Ascending aorta (tissue), 2 donors: ENCODE results near the gene SMCO1. TPM values are rescaled to one million over a fixed set of nuclear protein-coding genes. Genes with fewer than 3 reads are reported as not detected.
"Not testable (repeated sequence)": the region's sequence is repeated elsewhere in the genome, so short reads cannot be mapped to it uniquely, and the experiment has no call there.

Experiments
- DNase-seq, 2 donors: peaks; one replicate each; pipeline ENCODE4 v3.0.0-alpha.2; 2019; ENCODE audit warnings: low spot score in 2 of 2
- H3K27ac ChIP-seq, 2 donors: fragments of 200-600 bp; sonication (generic); one replicate each; pipeline ENCODE4 v1.5.1; 2016 to 2017; ENCODE audit warnings: mild to moderate bottlenecking in 1 of 2
- H3K27me3 ChIP-seq: fragments of 200-600 bp; sonication (generic); one replicate; pipeline ENCODE4 v1.5.1; 2017
- H3K36me3 ChIP-seq, 2 donors: fragments of 200-600 bp; sonication (generic); one replicate each; pipeline ENCODE4 v1.5.1; 2016
- H3K4me1 ChIP-seq, 2 donors: fragments of 200-600 bp; sonication (generic); one replicate each; pipeline ENCODE4 v1.5.1; 2016 to 2017; ENCODE audit warnings: mild to moderate bottlenecking in 1 of 2
- H3K4me3 ChIP-seq, 2 donors: fragments of 200-600 bp; sonication (generic); one replicate each; pipeline ENCODE4 v1.5.1; 2016 to 2017; ENCODE audit warnings: mild to moderate bottlenecking in 1 of 2
- H3K9me3 ChIP-seq, 2 donors: fragments of 200-600 bp; sonication (generic); one replicate each; pipeline ENCODE4 v1.5.1; 2016
- intact Hi-C: fragments of 100-400 bp; cut with DNase I; formaldehyde crosslinking; loops from one replicate; pipeline ENCODE4 v1.15.1; 2023
- total RNA-seq: library from RNA; depleted of rRNA; stranded (reverse); fragments of >200 nt; gene quantifications from one replicate; pipeline ENCODE4 v1.1.0, GENCODE V29; 2016
- TF ChIP-seq, protein P1 (sequence below), 3 experiments: fragments of 200-600 bp in 2 of 3; fragments of 450-650 bp in 1 of 3; sonication (generic) in 2 of 3; IDR thresholded peaks; one replicate each; pipeline ENCODE4 v1.5.1; 2016 to 2019; ENCODE audit warnings: antibody characterized with exemption in 3 of 3, mild to moderate bottlenecking in 1 of 3, moderate library complexity in 1 of 3

Gene SMCO1
- total RNA-seq, 1 donor from 2014 or later, result not detected

DNA sequence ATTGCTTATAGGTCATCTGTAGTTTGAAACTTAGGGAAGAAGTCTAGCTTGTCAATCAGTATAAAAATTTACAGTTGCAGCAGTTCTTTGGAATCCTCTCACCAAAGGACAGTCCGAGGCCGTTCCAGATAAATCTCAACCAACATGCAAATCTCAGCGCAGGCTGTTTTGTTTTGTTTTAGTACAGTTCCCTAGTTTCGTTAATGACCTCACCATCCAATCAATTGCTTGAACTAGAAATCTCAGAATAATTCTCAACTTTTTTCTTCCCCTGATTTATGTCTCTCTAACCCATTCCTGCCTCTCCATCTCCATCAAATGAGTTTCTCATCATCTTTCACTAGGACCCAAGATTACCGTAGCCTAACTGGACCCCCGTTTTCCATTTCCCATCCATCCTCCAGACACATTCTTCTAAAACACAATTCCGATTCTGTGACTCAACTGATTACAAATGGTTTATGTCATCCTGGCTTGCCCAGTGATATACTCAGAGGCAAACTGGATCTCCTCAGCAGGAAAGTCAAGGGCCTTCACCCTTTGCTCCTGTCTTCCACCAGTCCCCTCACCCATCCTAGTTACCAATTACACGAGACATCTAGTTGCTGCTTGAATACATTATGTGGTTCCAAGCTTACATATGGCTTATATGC lies 1.3 kb downstream of the SMCO1 start:
- no peak overlapping the region for H3K27ac ChIP-seq
- DNase-seq, result no peak
- TF ChIP-seq, protein P1, sequence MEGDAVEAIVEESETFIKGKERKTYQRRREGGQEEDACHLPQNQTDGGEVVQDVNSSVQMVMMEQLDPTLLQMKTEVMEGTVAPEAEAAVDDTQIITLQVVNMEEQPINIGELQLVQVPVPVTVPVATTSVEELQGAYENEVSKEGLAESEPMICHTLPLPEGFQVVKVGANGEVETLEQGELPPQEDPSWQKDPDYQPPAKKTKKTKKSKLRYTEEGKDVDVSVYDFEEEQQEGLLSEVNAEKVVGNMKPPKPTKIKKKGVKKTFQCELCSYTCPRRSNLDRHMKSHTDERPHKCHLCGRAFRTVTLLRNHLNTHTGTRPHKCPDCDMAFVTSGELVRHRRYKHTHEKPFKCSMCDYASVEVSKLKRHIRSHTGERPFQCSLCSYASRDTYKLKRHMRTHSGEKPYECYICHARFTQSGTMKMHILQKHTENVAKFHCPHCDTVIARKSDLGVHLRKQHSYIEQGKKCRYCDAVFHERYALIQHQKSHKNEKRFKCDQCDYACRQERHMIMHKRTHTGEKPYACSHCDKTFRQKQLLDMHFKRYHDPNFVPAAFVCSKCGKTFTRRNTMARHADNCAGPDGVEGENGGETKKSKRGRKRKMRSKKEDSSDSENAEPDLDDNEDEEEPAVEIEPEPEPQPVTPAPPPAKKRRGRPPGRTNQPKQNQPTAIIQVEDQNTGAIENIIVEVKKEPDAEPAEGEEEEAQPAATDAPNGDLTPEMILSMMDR (IDR thresholded peaks at IDR 0.05), result no peak
- no peaks in the 10 kb centered on the region for H3K27me3 ChIP-seq
- H3K36me3 ChIP-seq, result no peaks in the 10 kb centered on the region
- H3K4me3 ChIP-seq, result no peak overlapping the region
- H3K9me3 ChIP-seq, result peaks cover 0 to 9% of the 10 kb centered on the region in 2 donors
- intact Hi-C loops, result no loop called here
- H3K4me1 ChIP-seq, result no peaks in the 10 kb centered on the region

DNA sequence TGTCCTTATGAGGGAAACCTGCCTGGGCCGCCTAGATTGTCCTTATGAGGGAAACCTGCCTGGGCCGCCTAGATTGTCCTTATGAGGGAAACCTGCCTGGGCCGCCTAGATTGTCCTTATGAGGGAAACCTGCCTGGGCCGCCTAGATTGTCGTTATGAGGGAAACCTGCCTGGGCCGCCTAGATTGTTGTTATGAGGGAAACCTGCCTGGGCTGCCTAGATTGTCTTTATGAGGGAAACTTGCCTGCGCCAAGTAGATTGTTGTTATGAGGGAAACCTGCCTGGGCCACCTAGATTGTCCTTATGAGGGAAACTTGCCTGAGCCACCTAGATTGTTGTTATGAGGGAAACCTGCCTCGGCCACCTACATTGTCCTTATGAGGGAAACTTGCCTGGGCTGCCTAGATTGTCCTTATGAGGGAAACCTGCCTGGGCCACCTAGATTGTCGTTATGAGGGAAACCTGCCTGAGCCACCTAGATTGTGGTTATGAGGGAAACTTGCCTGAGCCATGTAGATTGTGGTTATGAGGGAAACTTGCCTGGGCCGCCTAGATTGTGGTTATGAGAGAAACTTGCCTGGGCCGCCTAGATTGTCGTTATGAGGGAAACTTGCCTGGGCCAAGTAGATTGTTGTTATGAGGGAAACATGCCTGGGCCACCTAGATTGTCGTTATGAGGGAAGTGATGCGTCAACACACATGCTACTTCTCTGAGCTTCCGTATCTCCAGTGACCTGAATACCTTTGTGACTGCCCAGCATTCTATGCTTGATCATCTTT lies 3.3 kb downstream of the SMCO1 start:
- DNase-seq, H3K27ac ChIP-seq, H3K36me3 ChIP-seq, H3K4me3 ChIP-seq, H3K9me3 ChIP-seq, intact Hi-C loops, H3K27me3 ChIP-seq, H3K4me1 ChIP-seq: not testable (repeated sequence)

DNA sequence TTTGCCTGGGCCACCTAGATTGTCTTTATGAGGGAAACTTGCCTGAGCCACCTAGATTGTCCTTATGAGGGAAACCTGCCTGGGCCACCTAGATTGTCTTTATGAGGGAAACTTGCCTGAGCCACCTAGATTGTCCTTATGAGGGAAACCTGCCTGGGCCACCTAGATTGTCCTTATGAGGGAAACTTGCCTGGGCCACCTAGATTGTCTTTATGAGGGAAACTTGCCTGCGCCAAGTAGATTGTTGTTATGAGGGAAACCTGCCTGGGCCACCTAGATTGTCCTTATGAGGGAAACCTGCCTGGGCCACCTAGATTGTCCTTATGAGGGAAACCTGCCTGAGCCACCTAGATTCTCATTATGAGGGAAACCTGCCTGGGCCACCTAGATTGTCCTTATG lies 4.0 kb downstream of the SMCO1 start:
- DNase-seq, H3K4me1 ChIP-seq, H3K36me3 ChIP-seq, H3K27me3 ChIP-seq, intact Hi-C loops, H3K9me3 ChIP-seq, H3K4me3 ChIP-seq, H3K27ac ChIP-seq: not testable (repeated sequence)

DNA sequence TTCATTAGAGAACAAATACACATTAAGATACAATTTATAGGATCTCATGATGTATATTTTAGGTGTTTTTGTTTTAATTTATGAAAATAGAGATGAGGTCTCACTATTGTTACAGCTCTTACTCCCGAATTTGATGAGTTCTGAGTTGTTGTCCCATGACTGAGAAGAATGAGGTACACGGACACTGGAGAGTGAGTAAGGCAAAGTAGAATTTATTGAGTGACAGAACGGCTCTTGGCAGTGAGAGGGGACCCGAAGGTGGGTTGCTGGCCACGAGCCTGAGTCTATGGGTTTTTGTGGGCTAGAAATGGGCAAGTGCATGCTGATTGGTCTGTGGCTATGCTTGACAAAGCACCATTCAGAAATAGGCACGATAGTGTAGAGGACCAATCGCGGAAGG lies 8.5 kb downstream of the SMCO1 start:
- no peaks in the 10 kb centered on the region for H3K27me3 ChIP-seq
- DNase-seq, result no peak
- intact Hi-C loops, result no loop called here
- H3K4me3 ChIP-seq, result no peak overlapping the region
- H3K4me1 ChIP-seq, result peaks cover 0 to 4% of the 10 kb centered on the region in 2 donors
- TF ChIP-seq, protein P1 (IDR thresholded peaks at IDR 0.05), result no peak
- H3K36me3 ChIP-seq, result no peaks in the 10 kb centered on the region
- H3K9me3 ChIP-seq, result no peaks in the 10 kb centered on the region
- H3K27ac ChIP-seq, result no peak overlapping the region

DNA sequence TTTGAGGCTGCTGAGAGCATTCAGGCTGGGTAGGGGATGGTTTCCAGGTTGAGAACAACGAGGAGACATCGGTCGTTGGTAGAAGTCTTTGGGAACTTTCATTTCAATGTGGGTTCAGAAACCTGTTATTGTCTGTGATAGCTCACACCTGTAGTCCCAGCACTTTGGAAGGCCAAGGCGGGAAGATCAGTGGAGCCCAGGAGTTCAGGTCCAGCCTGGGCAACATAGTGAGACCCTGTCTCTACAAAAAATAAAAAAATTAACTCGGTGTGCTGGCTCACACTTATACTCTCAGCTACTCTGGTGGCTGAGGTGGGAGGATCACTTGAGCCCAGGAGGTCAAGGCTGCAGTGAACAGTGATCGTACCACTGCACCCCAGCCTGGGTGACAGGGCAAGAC lies 10.6 kb downstream of the SMCO1 start:
- intact Hi-C loops, result loop anchor here (5.0 kb wide), 3 partner anchors 238 to 962 kb away; partner anchors contain the start of genes PPP1R2 and TFRC
- peak overlapping the region in 1 of 2 donors; percentile 97 for H3K27ac ChIP-seq

DNA sequence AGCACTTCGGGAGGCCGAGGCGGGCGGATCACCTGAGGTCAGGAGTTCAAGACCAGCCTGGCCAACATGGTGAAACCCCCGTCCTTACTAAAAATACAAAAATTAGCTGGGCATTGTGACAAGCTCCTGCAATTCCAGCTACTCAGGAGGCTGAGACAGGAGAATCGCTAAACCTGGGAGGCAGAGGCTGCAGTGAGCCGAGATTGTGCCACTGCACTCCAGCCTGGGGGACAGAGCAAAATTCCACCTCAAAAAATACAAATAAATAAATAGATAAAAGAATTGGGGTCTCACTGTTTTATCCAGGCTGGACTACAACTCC lies 11.1 kb downstream of the SMCO1 start:
- Histone ChIP-seq H3K27ac (peak overlapping the region; percentile 94 to 97), H3K4me3 (peak overlapping the region; percentile 76 to 90)
- not testable (repeated sequence) for H3K4me1 ChIP-seq, H3K9me3 ChIP-seq, H3K36me3 ChIP-seq, H3K27me3 ChIP-seq, DNase-seq
- intact Hi-C loops, result loop anchor here (5.0 kb wide), 3 partner anchors 238 to 962 kb away; partner anchors contain the start of genes PPP1R2 and TFRC

More for the DNA sequence above, 10.6 kb downstream of the SMCO1 start:
- H3K27me3 ChIP-seq, result no peaks in the 10 kb centered on the region
- H3K9me3 ChIP-seq, result no peaks in the 10 kb centered on the region
- TF ChIP-seq, protein P1 (IDR thresholded peaks at IDR 0.05), result no peak
- no peak overlapping the region for H3K4me3 ChIP-seq
- DNase-seq, result no peak
- peaks cover 3 to 8% of the 10 kb centered on the region in 2 donors for H3K4me1 ChIP-seq
- no peaks in the 10 kb centered on the region for H3K36me3 ChIP-seq
